Activated naive CD8-positive, alpha-beta T cell treated with anti-CD3 and anti-CD28 coated beads for 36 hours (primary cell): Measurements from ENCODE around the gene TRIM26. TPM values are rescaled to one million over a fixed set of nuclear protein-coding genes. Genes with fewer than 3 reads are reported as not detected.

Source experiments
- DNase-seq: peaks from one replicate; pipeline ENCODE4 v3.0.0; 2021
- H3K27ac Mint-ChIP-seq: one replicate; pipeline ENCODE4 v1.8.0; 2022; ENCODE audit warnings: mild to moderate bottlenecking, moderate library complexity, mixed read lengths
- H3K27me3 Mint-ChIP-seq: one replicate; pipeline ENCODE4 v1.8.0; 2022; ENCODE audit warnings: mild to moderate bottlenecking, mixed read lengths
- H3K36me3 Mint-ChIP-seq: one replicate; pipeline ENCODE4 v1.8.0; 2021; ENCODE audit warnings: mild to moderate bottlenecking, mixed read lengths
- H3K4me1 Mint-ChIP-seq: one replicate; pipeline ENCODE4 v1.8.0; 2021; ENCODE audit warnings: mixed read lengths
- H3K4me3 Mint-ChIP-seq: one replicate; pipeline ENCODE4 v1.8.0; 2022; ENCODE audit warnings: mild to moderate bottlenecking, moderate library complexity, mixed read lengths
- H3K9me3 Mint-ChIP-seq: one replicate; pipeline ENCODE4 v1.8.0; 2022; ENCODE audit warnings: mixed read lengths
- total RNA-seq, 2 experiments: library from RNA; stranded (reverse); gene quantifications; one replicate each; pipeline ENCODE4 v1.2.3, GENCODE V29; 2021

Gene TRIM26
- total RNA-seq, 2 experiments from 2014 or later, result 68.6 to 70.2 TPM

GRCh38 chr6:30198166-30199084 lies 14.8 kb downstream of the TRIM26 start:
- Mint-ChIP-seq H3K4me3 (no peak overlapping the region), H3K4me1 (peaks cover 24% of the 10 kb centered on the region), H3K9me3 (no peaks in the 10 kb centered on the region), H3K27ac (no peak overlapping the region), H3K27me3 (no peaks in the 10 kb centered on the region), H3K36me3 (peaks cover 19% of the 10 kb centered on the region)
- DNase-seq, result no peak

DNA sequence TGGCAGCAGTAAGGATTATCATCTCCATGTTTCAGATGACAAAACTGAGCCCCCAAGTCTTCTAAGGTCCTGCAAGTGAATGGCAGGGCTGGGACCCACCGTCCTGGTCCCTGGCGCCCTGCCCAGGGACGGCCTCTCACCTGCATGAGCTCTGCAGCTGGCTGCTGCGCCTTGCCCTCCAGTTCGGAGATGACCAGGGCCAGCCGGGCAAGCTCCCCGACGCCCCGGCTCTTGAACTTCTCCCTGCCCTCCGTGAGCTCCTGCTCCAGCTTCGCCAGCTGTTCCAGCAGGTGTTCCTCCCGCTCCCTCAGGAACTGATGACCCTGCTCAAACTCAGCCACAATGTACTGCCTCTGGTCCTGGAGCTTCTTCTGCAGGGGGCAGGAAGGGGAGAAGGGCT lies 16.8 kb downstream of the TRIM26 start:
- Mint-ChIP-seq H3K4me3 (no peak overlapping the region), H3K27me3 (no peaks in the 10 kb centered on the region), H3K36me3 (peaks cover 16% of the 10 kb centered on the region), H3K9me3 (no peaks in the 10 kb centered on the region), H3K4me1 (peaks cover 14% of the 10 kb centered on the region), H3K27ac (no peak overlapping the region)
- no peak for DNase-seq

DNA sequence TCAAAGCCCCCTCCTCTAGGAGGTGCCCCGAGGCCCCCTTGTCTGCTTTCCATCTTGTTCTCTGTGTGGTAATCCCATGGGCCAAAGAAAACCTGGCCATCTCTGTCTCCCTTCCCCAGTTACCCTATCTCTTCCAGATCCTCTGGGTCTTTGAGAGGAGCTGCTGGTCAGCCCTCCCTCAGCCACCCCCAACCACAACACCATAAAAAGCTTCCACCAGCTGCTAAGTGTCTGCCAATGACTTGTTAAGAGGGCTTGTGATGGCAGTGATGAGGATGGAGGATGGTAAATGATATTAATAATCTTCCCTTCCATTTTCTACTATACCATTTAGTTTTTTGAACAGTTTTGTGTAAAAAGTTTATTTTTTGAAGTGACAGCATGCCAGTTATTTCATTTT lies 17.3 kb downstream of the TRIM26 start:
- no peaks in the 10 kb centered on the region for H3K9me3 Mint-ChIP-seq
- H3K4me1 Mint-ChIP-seq, result peaks cover 9% of the 10 kb centered on the region
- no peaks in the 10 kb centered on the region for H3K27me3 Mint-ChIP-seq
- H3K4me3 Mint-ChIP-seq, result no peak overlapping the region
- H3K27ac Mint-ChIP-seq, result no peak overlapping the region
- H3K36me3 Mint-ChIP-seq, result peaks cover 16% of the 10 kb centered on the region
- no peak for DNase-seq

DNA sequence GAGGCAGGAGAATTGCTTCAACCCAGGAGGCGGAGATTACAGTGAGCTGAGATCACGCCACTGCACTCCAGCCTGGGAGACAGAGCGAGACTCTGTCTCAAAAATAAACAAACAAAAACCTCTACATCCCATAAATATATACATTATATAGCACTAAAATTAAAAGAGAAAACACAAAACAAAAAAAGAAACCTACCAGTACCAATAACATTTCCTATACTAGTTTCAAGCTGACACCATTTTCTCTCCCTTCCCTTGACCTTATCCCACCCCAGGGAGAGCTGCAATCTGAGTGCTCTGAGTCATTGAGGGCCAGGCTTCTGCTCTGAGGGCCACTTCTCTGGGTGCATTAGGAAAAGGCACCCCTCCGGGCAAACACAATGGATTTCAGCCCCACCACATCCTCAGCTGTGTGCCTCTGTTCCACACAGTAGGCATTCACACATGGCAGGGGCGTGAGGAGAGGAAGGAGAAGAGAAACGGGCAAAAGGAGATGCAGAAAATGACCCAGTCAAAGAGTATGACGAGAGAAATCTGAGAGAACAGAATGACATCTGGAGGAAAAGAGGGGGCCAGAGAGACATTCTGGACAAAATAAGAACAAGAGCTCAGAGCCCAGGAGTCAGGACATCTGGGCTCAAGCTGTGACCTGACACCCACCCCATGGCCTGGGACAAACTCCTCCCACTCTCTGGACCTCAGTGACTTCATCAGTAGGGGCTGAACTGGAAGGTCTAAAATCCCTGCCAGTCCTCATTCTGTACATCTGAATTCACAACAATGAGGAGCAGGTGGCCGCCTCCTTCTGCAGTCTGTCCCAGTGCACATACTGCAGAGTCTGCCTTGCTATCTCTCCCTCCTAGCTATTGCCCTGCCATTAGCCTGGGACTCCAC lies 18.2 kb downstream of the TRIM26 start:
- Mint-ChIP-seq H3K9me3 (no peaks in the 10 kb centered on the region), H3K27me3 (no peaks in the 10 kb centered on the region), H3K27ac (peak overlapping the region; percentile 1), H3K4me3 (no peak overlapping the region), H3K4me1 (peaks cover 3% of the 10 kb centered on the region), H3K36me3 (peaks cover 10% of the 10 kb centered on the region)
- no peak for DNase-seq

DNA sequence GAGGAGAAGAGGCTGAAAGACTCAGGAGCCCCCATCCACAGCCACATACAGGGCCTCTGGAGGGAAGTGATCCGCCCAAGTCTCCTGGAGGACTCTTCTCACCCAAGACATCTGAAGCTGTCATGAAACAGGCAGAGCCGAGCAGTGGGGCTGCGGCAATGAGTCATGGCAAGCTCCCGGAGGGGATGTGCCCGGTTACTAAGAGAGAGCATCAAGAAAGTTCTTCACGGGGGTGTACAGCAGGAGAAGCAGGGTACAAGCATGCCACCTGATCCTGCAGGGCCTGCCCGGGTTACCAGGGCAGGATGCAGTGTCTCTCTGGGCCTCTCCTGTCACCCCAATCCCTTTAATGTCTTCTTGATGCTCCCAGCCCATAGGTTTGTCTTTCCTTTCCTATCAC lies 21.1 kb downstream of the TRIM26 start:
- H3K9me3 Mint-ChIP-seq, result no peaks in the 10 kb centered on the region
- peaks cover 14% of the 10 kb centered on the region for H3K36me3 Mint-ChIP-seq
- H3K4me3 Mint-ChIP-seq, result no peak overlapping the region

DNA sequence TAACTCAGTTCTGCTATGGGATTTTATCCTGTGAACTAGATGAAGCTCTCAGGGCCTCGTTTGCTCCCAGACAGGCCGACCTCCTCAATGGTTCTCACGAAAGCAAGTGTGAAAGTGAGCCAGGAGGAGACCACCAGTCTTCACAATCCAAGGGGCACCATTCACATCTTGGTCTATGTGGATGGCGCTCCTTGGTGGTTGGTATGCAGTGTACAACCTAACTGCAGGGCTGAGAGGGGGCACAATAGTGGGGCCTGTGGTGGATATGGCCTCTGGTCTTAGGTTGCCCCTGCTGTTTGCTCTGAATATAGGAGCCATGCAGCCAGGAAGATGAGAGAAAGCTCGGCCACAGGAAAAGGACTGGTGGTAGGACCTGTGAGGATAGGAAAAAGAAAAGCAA lies 24.7 kb downstream of the TRIM26 start:
- Mint-ChIP-seq H3K27me3 (no peaks in the 10 kb centered on the region), H3K9me3 (no peaks in the 10 kb centered on the region), H3K27ac (no peak overlapping the region), H3K4me3 (no peak overlapping the region), H3K36me3 (peaks cover 23% of the 10 kb centered on the region), H3K4me1 (no peaks in the 10 kb centered on the region)
- no peak for DNase-seq

More for the DNA sequence above, 21.1 kb downstream of the TRIM26 start:
- no peak for DNase-seq
- Mint-ChIP-seq H3K27me3 (no peaks in the 10 kb centered on the region), H3K27ac (no peak overlapping the region), H3K4me1 (peaks cover 3% of the 10 kb centered on the region)

DNA sequence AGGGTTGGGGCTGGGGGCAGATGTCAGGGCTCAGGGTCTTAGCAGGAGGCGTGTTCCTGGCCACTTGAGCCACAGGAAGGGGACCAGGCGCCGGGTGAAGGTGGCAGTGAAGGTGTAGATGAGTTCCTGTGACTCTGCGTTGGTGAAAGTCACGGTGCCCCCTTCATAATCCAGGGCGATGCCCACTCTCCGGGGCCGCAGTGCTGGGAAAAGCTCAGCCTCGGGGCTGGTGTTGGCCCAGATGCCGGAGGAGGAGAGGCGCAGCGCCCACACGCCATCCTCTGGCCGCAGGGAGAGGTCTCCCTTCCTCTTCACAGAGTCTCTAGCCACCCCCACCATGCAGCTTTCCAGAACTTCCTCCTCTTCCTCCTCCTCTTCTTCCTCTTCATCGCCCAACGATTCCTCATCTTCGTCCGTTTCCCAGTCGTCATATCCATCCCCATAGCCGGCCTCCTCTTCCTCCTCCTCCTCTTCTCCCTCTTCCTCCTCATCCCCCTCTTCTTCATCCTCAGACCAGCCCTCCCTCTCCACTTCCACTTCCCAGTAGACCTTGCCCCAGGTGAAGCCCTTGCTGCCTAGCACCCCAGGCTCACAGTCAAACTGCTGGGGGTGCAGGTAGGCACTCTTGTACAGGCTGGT lies 27.2 kb downstream of the TRIM26 start:
- H3K4me3 Mint-ChIP-seq, result no peak overlapping the region
- H3K27me3 Mint-ChIP-seq, result no peaks in the 10 kb centered on the region
- no peak for DNase-seq
- H3K36me3 Mint-ChIP-seq, result peaks cover 23% of the 10 kb centered on the region
- H3K9me3 Mint-ChIP-seq, result no peaks in the 10 kb centered on the region
- H3K4me1 Mint-ChIP-seq, result no peaks in the 10 kb centered on the region
- no peak overlapping the region for H3K27ac Mint-ChIP-seq

DNA sequence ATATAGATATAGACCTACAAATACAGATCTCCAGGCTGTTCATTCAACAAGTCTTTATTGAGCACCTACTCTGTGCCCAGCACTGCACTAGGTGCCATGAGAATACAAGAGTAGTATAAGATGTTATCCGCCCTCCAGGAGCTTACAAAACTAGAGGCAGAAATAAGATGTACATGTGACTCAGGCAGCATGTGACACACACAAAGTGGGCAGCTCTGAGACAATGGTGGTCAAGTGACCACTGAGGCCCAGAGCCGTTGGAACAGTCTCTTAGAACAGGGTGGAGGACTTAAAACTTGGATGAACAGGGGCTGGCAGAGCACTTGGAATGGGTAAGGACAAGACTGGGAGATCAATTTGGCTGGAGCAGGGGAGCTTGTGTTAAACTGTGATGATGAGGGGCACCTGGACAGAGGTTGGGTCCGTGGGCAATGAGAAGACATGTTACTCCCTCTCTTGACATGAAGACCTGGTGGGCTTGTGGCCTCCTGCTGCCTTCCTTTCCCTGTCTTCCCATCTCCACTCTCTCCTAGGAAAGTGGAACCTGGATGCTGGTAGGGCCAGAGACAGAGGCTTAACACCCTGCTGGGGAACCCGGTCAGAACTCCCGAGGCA lies 28.7 kb downstream of the TRIM26 start:
- Mint-ChIP-seq H3K36me3 (peaks cover 20% of the 10 kb centered on the region), H3K4me1 (no peaks in the 10 kb centered on the region), H3K4me3 (no peak overlapping the region), H3K27me3 (peaks cover 4% of the 10 kb centered on the region), H3K27ac (no peak overlapping the region), H3K9me3 (peaks cover 2% of the 10 kb centered on the region)
- no peak for DNase-seq

- no peak for DNase-seq
- H3K4me1 Mint-ChIP-seq, result peaks cover 2% of the 10 kb centered on the region
- H3K4me3 Mint-ChIP-seq, result no peak overlapping the region
- H3K27ac Mint-ChIP-seq, result no peak overlapping the region
- H3K36me3 Mint-ChIP-seq, result peaks cover 2% of the 10 kb centered on the region
- peaks cover 6% of the 10 kb centered on the region for H3K9me3 Mint-ChIP-seq
- H3K27me3 Mint-ChIP-seq, result peaks cover 41% of the 10 kb centered on the region
Measured at GRCh38 chr6:30180145-30180544, 33.1 kb downstream of the TRIM26 start.

- no peak for DNase-seq
- H3K27me3 Mint-ChIP-seq, result peaks cover 54% of the 10 kb centered on the region
- H3K36me3 Mint-ChIP-seq, result no peaks in the 10 kb centered on the region
- H3K27ac Mint-ChIP-seq, result no peak overlapping the region
- no peak overlapping the region for H3K4me3 Mint-ChIP-seq
- peaks cover 2% of the 10 kb centered on the region for H3K4me1 Mint-ChIP-seq
- H3K9me3 Mint-ChIP-seq, result peaks cover 6% of the 10 kb centered on the region
Measured at GRCh38 chr6:30178837-30179236, 34.4 kb downstream of the TRIM26 start.

DNA sequence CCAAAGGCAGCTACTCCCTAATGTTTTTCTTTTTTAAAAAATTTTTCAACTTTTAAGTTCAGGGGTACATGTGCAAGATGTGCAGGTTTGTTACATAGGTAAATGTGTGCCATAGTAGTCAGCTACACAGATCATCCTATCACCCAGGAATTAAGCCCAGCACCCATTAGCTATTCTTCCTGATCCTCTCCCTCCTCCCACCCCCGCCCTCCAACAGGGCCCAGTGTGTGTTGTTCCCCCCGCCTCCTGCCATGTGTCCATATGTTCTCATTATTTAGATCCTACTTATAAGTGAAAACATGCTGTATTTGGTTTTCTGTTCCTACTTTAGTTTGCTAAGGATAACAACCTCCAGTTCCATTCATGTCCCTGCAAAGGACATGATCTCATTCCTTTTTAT lies 37.4 kb downstream of the TRIM26 start:
- H3K27me3 Mint-ChIP-seq, result peaks cover 84% of the 10 kb centered on the region
- peaks cover 6% of the 10 kb centered on the region for H3K9me3 Mint-ChIP-seq
- peaks cover 6% of the 10 kb centered on the region for H3K4me1 Mint-ChIP-seq
- H3K27ac Mint-ChIP-seq, result no peak overlapping the region
- no peak overlapping the region for H3K4me3 Mint-ChIP-seq
- no peaks in the 10 kb centered on the region for H3K36me3 Mint-ChIP-seq
- DNase-seq, result no peak

- no peak for DNase-seq
- H3K27ac Mint-ChIP-seq, result no peak overlapping the region
- no peak overlapping the region for H3K4me3 Mint-ChIP-seq
- no peaks in the 10 kb centered on the region for H3K9me3 Mint-ChIP-seq
- H3K36me3 Mint-ChIP-seq, result no peaks in the 10 kb centered on the region
- H3K27me3 Mint-ChIP-seq, result peaks cover 94% of the 10 kb centered on the region
- peaks cover 10% of the 10 kb centered on the region for H3K4me1 Mint-ChIP-seq
Measured at GRCh38 chr6:30172681-30173080, 40.5 kb downstream of the TRIM26 start.

DNA sequence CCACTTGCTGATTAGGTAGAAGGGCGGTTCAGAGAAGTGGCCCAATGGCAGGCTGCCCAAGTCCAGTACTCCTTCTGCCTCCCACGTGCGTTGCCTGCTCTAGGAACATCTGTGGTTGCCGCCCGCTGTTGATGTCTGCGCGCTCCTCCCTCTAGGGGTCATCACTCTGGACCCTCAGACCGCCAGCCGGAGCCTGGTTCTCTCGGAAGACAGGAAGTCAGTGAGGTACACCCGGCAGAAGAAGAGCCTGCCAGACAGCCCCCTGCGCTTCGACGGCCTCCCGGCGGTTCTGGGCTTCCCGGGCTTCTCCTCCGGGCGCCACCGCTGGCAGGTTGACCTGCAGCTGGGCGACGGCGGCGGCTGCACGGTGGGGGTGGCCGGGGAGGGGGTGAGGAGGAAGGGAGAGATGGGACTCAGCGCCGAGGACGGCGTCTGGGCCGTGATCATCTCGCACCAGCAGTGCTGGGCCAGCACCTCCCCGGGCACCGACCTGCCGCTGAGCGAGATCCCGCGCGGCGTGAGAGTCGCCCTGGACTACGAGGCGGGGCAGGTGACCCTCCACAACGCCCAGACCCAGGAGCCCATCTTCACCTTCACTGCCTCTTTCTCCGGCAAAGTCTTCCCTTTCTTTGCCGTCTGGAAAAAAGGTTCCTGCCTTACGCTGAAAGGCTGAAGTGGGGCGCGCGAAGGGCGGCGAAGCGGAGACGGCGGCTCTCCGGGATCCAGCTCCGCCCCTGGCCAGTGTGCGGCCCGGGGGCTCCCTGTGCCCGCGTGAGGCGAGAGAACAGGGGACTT lies 41.3 kb downstream of the TRIM26 start:
- DNase-seq, result no peak
- H3K27ac Mint-ChIP-seq, result no peak overlapping the region
- H3K36me3 Mint-ChIP-seq, result no peaks in the 10 kb centered on the region
- H3K4me1 Mint-ChIP-seq, result peaks cover 17% of the 10 kb centered on the region
- no peaks in the 10 kb centered on the region for H3K9me3 Mint-ChIP-seq
- peaks cover 88% of the 10 kb centered on the region for H3K27me3 Mint-ChIP-seq
- no peak overlapping the region for H3K4me3 Mint-ChIP-seq
